Neural cell (in vitro differentiated cells): ENCODE data around the gene DMRT1. TPM values are rescaled to one million over a fixed set of nuclear protein-coding genes. Genes with fewer than 3 reads are reported as not detected.

Experiments
- H2AFZ ChIP-seq: fragments of 200-600, 300-800 bp; sonication (generic), shearing (Covaris generic); 2 replicates; pipeline ENCODE4 v1.6.0; 2014; ENCODE audit warnings: low read depth, mild to moderate bottlenecking, antibody characterized with exemption, low read length, moderate library complexity
- H3F3A ChIP-seq: fragments of 200-600 bp; shearing (Covaris generic); 2 replicates; pipeline ENCODE4 v1.6.1; 2016; ENCODE audit warnings: mild to moderate bottlenecking, moderate library complexity, mixed read lengths, antibody characterized with exemption, low read length; ENCODE audit not compliant: insufficient read depth, poor library complexity, severe bottlenecking
- H3K27ac ChIP-seq: fragments of 200-600, 300-800 bp; sonication (generic), shearing (Covaris generic); 2 replicates; pipeline ENCODE4 v1.5.1; 2014; ENCODE audit warnings: mild to moderate bottlenecking, low read length, moderate library complexity
- H3K27me3 ChIP-seq: fragments of 300-800, 200-600 bp; sonication (generic), shearing (Covaris generic); 2 replicates; pipeline ENCODE4 v1.6.0; 2014; ENCODE audit warnings: mild to moderate bottlenecking, low read depth, low read length, moderate library complexity; ENCODE audit not compliant: insufficient read depth
- H3K36me3 ChIP-seq: fragments of 300-800, 200-600 bp; sonication (generic), shearing (Covaris generic); 2 replicates; pipeline ENCODE4 v1.5.1; 2014; ENCODE audit warnings: mild to moderate bottlenecking, antibody characterized with exemption, low read length, moderate library complexity; ENCODE audit not compliant: insufficient read depth
- H3K4me2 ChIP-seq: fragments of 300-800, 200-600 bp; sonication (generic), shearing (Covaris generic); 2 replicates; pipeline ENCODE4 v1.6.0; 2014; ENCODE audit warnings: mild to moderate bottlenecking, low read length
- H3K4me3 ChIP-seq: fragments of 300-800, 200-600 bp; sonication (generic), shearing (Covaris generic); 2 replicates; pipeline ENCODE4 v1.5.1; 2014; ENCODE audit warnings: mild to moderate bottlenecking, low read length, moderate library complexity
- H3K79me2 ChIP-seq: fragments of 200-600 bp; shearing (Covaris generic); replicated peaks from 2 replicates; pipeline ENCODE4 v1.6.0; 2014; ENCODE audit warnings: mild to moderate bottlenecking, low read length, moderate library complexity; ENCODE audit not compliant: insufficient read depth
- H3K9ac ChIP-seq: fragments of 300-800, 200-600 bp; sonication (generic), shearing (Covaris generic); 2 replicates; pipeline ENCODE4 v1.6.1; 2016; ENCODE audit warnings: mild to moderate bottlenecking, low read length, mixed read lengths
- H3K9me2 ChIP-seq: fragments of 200-600 bp; shearing (Covaris generic); 2 replicates; pipeline ENCODE4 v1.6.1; 2016; ENCODE audit warnings: mild to moderate bottlenecking, low read length, mixed read lengths; ENCODE audit not compliant: insufficient read depth
- H3K9me3 ChIP-seq: fragments of 200-600, 300-800 bp; sonication (generic), shearing (Covaris generic); 2 replicates; pipeline ENCODE4 v1.6.1; 2016; ENCODE audit warnings: mild to moderate bottlenecking, mixed run types, low read length, moderate library complexity, mixed read lengths
- H4K20me1 ChIP-seq: fragments of 200-600 bp; shearing (Covaris generic); 2 replicates; pipeline ENCODE4 v1.6.1; 2016; ENCODE audit warnings: mild to moderate bottlenecking, mixed run types; ENCODE audit not compliant: insufficient read depth
- EP300 ChIP-seq: fragments of 450-650 bp; conservative IDR thresholded peaks from 2 replicates; pipeline ENCODE4 v1.6.1; 2014; ENCODE audit warnings: antibody characterized with exemption, mild to moderate bottlenecking, moderate library complexity; ENCODE audit not compliant: poor library complexity, severe bottlenecking
- EZH2 ChIP-seq: fragments of 200-600, 300-800 bp; shearing (Covaris generic), sonication (generic); IDR thresholded peaks from 2 replicates; pipeline ENCODE4 v1.6.1; 2014; ENCODE audit warnings: antibody characterized with exemption, low read length, borderline replicate concordance, mild to moderate bottlenecking; ENCODE audit not compliant: insufficient read depth, poor library complexity, severe bottlenecking
- MXI1 ChIP-seq: fragments of 450-650 bp; conservative IDR thresholded peaks from 2 replicates; pipeline ENCODE4 v1.6.1; 2014; ENCODE audit warnings: antibody characterized with exemption, mild to moderate bottlenecking; ENCODE audit not compliant: poor library complexity, severe bottlenecking
- POLR2AphosphoS5 ChIP-seq: IDR thresholded peaks from 2 replicates; pipeline ENCODE4 v1.6.1; 2012
- RAD21 ChIP-seq: fragments of 450-650 bp; conservative IDR thresholded peaks from 2 replicates; pipeline ENCODE4 v1.6.1; 2014; ENCODE audit warnings: antibody characterized with exemption, mild to moderate bottlenecking, moderate library complexity
- SMC3 ChIP-seq: fragments of 450-650 bp; conservative IDR thresholded peaks from 2 replicates; pipeline ENCODE4 v1.6.1; 2014; ENCODE audit warnings: antibody characterized with exemption, mild to moderate bottlenecking, moderate library complexity; ENCODE audit not compliant: poor library complexity
- TAF1 ChIP-seq: IDR thresholded peaks from 2 replicates; pipeline ENCODE4 v1.6.1; 2012; ENCODE audit warnings: low read depth
- polyA plus RNA-seq: library from polyadenylated mRNA; depleted of rRNA; stranded (reverse); fragments of >200 nt; gene quantifications from 2 replicates; pipeline ENCODE4 v1.2.3, GENCODE V29; 2014
- TF ChIP-seq, protein P1 (sequence below): IDR thresholded peaks from 2 replicates; pipeline ENCODE4 v1.6.1; 2012; ENCODE audit warnings: borderline replicate concordance
- TF ChIP-seq, protein P2 (sequence below): fragments of 450-650 bp; IDR thresholded peaks from 2 replicates; pipeline ENCODE4 v1.5.1; 2014; ENCODE audit warnings: antibody characterized with exemption, mild to moderate bottlenecking, moderate library complexity; ENCODE audit not compliant: poor library complexity, severe bottlenecking

DMRT1 gene
- polyA plus RNA-seq, 1 donor from 2014 or later, result 0.26 TPM

GRCh38 chr9:905906-906305 lies 64.4 kb downstream of the DMRT1 start:
- Histone ChIP-seq H3K79me2 (no peaks in the 10 kb centered on the region), H3K4me2 (no peak overlapping the region), H3K9me2 (no peaks in the 10 kb centered on the region), H3K9ac (no peak overlapping the region), H3K27me3 (peaks cover 10% of the 10 kb centered on the region), H3K36me3 (no peaks in the 10 kb centered on the region), H4K20me1 (no peaks in the 10 kb centered on the region), H3K4me3 (no peak overlapping the region), H3F3A (no peaks in the 10 kb centered on the region), H3K9me3 (no peaks in the 10 kb centered on the region), H2AFZ (no peak overlapping the region), H3K27ac (no peak overlapping the region)
- TF ChIP-seq SMC3 (no peak), MXI1 (no peak), EZH2 (no peak), TAF1 (no peak), EP300 (no peak), POLR2AphosphoS5 (no peak), RAD21 (no peak)
- TF ChIP-seq, protein P1, sequence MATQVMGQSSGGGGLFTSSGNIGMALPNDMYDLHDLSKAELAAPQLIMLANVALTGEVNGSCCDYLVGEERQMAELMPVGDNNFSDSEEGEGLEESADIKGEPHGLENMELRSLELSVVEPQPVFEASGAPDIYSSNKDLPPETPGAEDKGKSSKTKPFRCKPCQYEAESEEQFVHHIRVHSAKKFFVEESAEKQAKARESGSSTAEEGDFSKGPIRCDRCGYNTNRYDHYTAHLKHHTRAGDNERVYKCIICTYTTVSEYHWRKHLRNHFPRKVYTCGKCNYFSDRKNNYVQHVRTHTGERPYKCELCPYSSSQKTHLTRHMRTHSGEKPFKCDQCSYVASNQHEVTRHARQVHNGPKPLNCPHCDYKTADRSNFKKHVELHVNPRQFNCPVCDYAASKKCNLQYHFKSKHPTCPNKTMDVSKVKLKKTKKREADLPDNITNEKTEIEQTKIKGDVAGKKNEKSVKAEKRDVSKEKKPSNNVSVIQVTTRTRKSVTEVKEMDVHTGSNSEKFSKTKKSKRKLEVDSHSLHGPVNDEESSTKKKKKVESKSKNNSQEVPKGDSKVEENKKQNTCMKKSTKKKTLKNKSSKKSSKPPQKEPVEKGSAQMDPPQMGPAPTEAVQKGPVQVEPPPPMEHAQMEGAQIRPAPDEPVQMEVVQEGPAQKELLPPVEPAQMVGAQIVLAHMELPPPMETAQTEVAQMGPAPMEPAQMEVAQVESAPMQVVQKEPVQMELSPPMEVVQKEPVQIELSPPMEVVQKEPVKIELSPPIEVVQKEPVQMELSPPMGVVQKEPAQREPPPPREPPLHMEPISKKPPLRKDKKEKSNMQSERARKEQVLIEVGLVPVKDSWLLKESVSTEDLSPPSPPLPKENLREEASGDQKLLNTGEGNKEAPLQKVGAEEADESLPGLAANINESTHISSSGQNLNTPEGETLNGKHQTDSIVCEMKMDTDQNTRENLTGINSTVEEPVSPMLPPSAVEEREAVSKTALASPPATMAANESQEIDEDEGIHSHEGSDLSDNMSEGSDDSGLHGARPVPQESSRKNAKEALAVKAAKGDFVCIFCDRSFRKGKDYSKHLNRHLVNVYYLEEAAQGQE, result no peak
- TF ChIP-seq, protein P2, sequence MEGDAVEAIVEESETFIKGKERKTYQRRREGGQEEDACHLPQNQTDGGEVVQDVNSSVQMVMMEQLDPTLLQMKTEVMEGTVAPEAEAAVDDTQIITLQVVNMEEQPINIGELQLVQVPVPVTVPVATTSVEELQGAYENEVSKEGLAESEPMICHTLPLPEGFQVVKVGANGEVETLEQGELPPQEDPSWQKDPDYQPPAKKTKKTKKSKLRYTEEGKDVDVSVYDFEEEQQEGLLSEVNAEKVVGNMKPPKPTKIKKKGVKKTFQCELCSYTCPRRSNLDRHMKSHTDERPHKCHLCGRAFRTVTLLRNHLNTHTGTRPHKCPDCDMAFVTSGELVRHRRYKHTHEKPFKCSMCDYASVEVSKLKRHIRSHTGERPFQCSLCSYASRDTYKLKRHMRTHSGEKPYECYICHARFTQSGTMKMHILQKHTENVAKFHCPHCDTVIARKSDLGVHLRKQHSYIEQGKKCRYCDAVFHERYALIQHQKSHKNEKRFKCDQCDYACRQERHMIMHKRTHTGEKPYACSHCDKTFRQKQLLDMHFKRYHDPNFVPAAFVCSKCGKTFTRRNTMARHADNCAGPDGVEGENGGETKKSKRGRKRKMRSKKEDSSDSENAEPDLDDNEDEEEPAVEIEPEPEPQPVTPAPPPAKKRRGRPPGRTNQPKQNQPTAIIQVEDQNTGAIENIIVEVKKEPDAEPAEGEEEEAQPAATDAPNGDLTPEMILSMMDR, result no peak

GRCh38 chr9:908536-909205 lies 67.2 kb downstream of the DMRT1 start:
- no peak overlapping the region for H2AFZ ChIP-seq
- H4K20me1 ChIP-seq, result no peaks in the 10 kb centered on the region
- no peak overlapping the region for H3K4me2 ChIP-seq
- no peak for TF ChIP-seq SMC3
- TF ChIP-seq POLR2AphosphoS5, result no peak
- no peak for TF ChIP-seq RAD21
- no peak for TF ChIP-seq TAF1
- TF ChIP-seq EZH2, result no peak
- TF ChIP-seq EP300, result no peak
- TF ChIP-seq, protein P2, result no peak
- TF ChIP-seq, protein P1, result no peak
- TF ChIP-seq MXI1, result no peak
- H3K79me2 ChIP-seq, result no peaks in the 10 kb centered on the region
- H3F3A ChIP-seq, result no peaks in the 10 kb centered on the region
- H3K9me2 ChIP-seq, result no peaks in the 10 kb centered on the region
- no peak overlapping the region for H3K4me3 ChIP-seq
- H3K36me3 ChIP-seq, result no peaks in the 10 kb centered on the region
- peaks cover 10% of the 10 kb centered on the region for H3K27me3 ChIP-seq
- H3K9me3 ChIP-seq, result no peaks in the 10 kb centered on the region
- H3K27ac ChIP-seq, result no peak overlapping the region
- H3K9ac ChIP-seq, result no peak overlapping the region
